GM12891 (cell line): ENCODE data around the gene ADNP.

Source experiments
- DNase-seq: peaks from one replicate; pipeline ENCODE4 v3.0.0; 2011; ENCODE audit warnings: low spot score; ENCODE audit not compliant: insufficient read length
- FAIRE-seq: peaks from 2 replicates; lab custom pipeline; 2011; peaks lifted over from hg19 to GRCh38; lab: Jason Lieb, UNC
- PAX5 ChIP-seq: IDR thresholded peaks from 2 replicates; pipeline ENCODE4 v1.6.1; 2011; ENCODE audit warnings: low read length, moderate library complexity, mild to moderate bottlenecking; ENCODE audit not compliant: insufficient read depth, severe bottlenecking
- POLR2A ChIP-seq: IDR thresholded peaks from 2 replicates; pipeline ENCODE4 v1.6.1; 2011; ENCODE audit warnings: low read depth, low read length, control low read depth
- POLR2AphosphoS5 ChIP-seq: IDR thresholded peaks from 2 replicates; pipeline ENCODE4 v1.6.1; 2011; ENCODE audit warnings: low read depth, low read length, control low read depth
- POU2F2 ChIP-seq: IDR thresholded peaks from 2 replicates; pipeline ENCODE4 v1.6.1; 2011; ENCODE audit warnings: low read depth, mild to moderate bottlenecking, control low read depth, low read length, moderate library complexity
- SPI1 ChIP-seq: IDR thresholded peaks from 2 replicates; pipeline ENCODE4 v1.6.1; 2011; ENCODE audit warnings: low read depth, low read length, control low read depth
- TAF1 ChIP-seq: IDR thresholded peaks from 2 replicates; pipeline ENCODE4 v1.6.1; 2011; ENCODE audit warnings: low read depth, low read length, control low read depth

The ADNP gene

DNA sequence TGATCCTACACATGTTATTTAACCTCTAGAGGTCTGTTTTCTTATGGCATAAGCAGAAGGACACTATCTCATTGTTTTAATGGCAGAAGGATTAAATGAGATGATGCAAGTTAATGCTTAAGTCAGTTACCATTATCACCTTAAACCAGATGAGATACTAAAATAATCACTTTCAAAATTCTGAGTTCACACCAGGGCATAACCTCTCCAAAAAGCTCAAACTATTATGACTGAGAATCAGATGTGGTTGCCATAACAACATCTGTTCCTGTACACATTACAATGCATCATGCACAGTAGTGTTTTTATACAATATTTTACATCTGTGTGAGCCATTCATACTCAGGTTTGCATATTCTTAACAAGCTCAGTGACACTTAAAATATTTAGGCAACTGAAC lies 10.2 kb downstream of the ADNP start:
- peak; percentile 43 for FAIRE-seq
- no peak for DNase-seq
- TF ChIP-seq SPI1 (no peak), TAF1 (no peak), PAX5 (no peak), POLR2AphosphoS5 (peak; percentile 23; the same call in 1 of the 2 replicates), POU2F2 (no peak)

DNA sequence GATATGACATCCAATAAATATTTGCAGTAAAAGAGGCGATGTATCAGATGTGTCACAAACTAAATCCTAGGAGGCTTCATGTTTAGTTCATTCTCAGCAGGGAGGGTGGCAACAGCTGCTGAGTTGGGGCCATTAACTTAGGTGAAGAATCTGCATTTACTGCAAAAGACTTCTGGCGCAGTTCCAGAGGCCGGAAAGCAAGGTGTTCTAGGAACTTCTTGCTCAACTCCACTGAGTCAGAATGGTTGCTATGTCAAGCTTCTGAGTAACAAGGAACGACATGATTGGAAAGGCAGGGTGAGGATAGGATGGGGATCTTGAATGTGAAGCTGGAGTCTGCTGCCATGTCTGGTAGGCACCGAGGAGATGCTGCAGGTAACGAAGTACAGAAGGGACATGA lies 11.7 kb downstream of the ADNP start:
- FAIRE-seq (no peak), DNase-seq (no peak)
- TF ChIP-seq POU2F2: no peak
- TF ChIP-seq TAF1: no peak
- TF ChIP-seq POLR2A: no peak
- no peak for TF ChIP-seq SPI1
- TF ChIP-seq POLR2AphosphoS5: no peak
- TF ChIP-seq PAX5: no peak

DNA sequence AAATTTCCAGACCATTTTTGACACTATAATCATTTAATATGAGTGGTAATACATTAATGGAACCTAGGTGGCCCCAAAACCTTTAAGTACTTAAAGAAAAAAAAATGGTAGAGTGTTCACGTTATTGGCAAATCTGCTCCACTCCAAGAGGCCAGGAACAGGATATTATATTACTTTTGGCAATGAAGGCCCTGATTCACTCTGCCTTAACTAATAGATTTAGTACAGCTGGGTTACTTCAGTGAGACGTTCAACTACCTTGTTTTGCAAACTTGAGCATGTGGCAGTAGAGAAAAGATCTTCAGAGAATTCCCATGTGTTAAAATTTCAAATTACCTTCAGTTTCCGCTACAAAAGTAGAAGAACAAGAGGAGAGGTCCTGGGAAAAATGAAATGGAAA lies 12.8 kb downstream of the ADNP start:
- TF ChIP-seq POU2F2 (no peak), POLR2A (no peak), PAX5 (no peak), POLR2AphosphoS5 (no peak), TAF1 (no peak), SPI1 (no peak)
- DNase-seq: no peak
- FAIRE-seq: no peak

DNA sequence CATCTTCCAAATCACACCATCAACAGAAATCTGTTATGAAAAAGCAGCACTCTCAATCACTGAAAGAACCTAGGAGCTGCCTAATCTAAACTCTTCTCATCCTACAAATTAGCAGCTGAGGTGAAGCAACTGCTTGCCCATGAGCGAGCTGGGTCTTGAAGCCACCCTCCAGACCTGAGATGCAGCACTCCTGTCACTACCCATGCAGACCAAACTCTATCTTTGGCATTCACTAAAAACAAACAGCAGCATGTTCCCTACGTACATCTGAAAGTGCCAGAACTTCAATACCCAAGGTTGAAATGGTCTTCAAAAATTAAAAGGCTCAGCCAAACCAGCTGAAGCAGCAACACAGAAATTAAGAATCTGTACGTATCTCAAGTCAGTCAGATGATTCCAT lies 14.3 kb downstream of the ADNP start:
- TF ChIP-seq POU2F2: no peak
- no peak for TF ChIP-seq POLR2A
- no peak for TF ChIP-seq PAX5
- no peak for TF ChIP-seq TAF1
- no peak for TF ChIP-seq SPI1
- no peak for TF ChIP-seq POLR2AphosphoS5
- FAIRE-seq (peak; percentile 45), DNase-seq (no peak)

DNA sequence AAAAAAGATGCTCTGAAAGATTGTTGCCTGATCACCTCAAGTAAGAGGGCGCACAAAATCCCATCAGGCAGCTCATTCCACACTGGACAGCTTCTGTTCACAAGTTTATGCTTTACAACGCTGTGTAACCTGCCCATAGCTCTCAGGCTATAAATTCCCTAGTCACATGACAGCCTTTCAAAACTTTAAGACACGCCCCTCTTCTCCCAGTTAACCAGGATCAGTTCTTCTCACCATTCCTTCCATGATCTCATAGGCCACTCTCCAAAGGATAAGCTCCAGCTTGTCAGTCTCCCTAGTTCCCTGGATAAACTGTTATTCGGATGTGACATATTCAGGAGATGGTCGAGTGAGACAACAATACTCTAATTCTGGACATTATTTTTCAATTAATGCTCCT lies 15.0 kb downstream of the ADNP start:
- TF ChIP-seq POLR2A: no peak
- 0 out of 2 replicates have a peak, but pooled peaks have one; percentile 21 for TF ChIP-seq POLR2AphosphoS5
- FAIRE-seq (no peak), DNase-seq (no peak)

DNA sequence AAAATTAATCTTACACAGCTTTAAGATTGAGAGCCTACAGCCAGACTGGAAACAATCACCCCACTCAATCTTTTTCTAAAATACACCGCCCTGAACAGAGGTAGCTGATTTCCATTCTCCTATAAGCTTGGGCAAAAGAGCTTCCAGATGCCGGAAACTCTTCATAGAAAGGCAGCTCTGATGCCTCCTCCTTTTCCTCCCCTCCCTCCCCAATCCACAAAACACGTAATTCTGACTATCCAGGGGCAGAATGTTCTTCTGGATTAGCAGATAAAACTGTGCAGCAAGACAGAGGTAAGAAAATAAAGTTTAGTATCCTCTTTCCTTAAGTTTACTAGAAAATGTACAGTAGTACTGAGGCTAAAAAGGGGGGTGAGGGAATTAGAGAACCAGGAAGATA lies 15.8 kb downstream of the ADNP start:
- no peak for DNase-seq
- TF ChIP-seq PAX5 (no peak), POLR2A (no peak), TAF1 (no peak), POLR2AphosphoS5 (no peak), SPI1 (no peak), POU2F2 (no peak)
- FAIRE-seq: no peak

DNA sequence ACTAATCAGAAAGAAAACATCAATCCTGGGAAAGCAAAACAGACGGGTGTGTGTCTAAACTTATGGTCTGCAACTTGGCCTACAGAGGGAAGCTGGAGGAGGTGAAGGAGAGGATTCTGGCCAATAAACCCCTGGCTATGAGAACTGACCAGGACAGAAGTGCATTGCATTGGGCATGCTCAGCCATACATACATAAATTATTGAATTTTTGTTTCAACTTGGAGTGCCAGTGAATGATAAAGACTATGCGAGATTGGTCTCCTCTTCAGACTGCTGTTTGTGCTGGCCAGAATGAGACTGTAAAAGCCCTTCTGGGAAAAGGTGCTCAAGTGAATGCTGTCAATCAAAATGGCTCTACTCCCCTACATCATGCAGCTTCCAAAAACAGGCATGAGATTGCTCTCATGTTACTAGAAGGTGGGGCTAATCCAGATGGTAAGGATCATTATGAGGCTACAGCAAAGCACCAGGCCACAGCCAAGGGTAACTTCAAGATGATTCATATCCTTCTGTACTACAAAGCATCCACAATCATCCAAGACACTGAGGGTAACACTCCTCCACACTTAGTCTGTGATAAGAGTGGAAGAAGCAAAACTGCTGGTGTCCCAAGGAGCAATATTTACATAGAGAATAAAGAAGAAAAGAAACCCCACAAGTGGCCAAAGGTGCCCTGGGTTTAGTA lies 17.4 kb downstream of the ADNP start:
- no peak for DNase-seq
- TF ChIP-seq POU2F2 (no peak), SPI1 (no peak), PAX5 (no peak), TAF1 (no peak), POLR2AphosphoS5 (0 out of 2 replicates have a peak, but pooled peaks have one; percentile 33), POLR2A (0 out of 2 replicates have a peak, but pooled peaks have one; percentile 29)
- no peak for FAIRE-seq

DNA sequence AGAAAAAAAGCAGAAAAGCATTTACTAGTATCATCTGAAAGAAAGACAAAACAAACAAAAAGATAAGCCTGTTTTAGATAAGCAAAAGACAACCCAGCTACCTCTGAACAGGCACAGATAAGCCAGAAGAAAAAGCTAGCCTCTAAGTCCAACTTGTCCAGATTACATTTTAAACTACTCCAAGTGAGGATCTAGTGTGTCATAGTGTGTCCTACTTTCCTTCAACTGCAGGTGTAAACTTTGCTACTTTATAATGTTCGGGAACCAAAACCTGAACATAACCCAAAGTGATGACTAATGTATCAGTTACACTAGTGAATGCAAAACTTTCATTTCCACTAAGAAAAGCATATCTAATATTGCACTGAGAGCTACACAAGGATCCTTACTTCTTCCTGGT lies 19.5 kb downstream of the ADNP start:
- FAIRE-seq (no peak), DNase-seq (no peak)
- TF ChIP-seq POLR2A: no peak
- TF ChIP-seq PAX5: no peak
- no peak for TF ChIP-seq TAF1
- TF ChIP-seq POLR2AphosphoS5: no peak
- TF ChIP-seq SPI1: no peak
- TF ChIP-seq POU2F2: no peak

DNA sequence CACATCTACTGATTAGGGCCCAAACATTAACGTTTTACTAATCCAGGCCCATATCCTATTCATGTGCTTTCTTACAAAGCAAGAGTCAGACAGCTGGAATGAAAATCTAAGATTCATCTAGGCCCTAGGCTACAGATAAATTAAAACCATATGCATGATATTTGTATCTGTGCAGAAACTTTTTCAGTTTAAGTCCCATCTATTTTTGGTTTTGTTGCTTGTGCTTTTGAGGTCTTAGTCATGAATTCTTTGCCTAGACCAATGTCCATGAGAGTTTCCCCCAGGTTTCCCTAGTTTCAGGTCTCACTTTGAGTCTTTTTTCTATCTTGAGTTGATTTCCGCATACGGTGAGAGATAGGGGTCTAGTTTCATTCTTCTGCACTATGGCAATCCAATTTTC lies 20.2 kb downstream of the ADNP start:
- TF ChIP-seq TAF1 (no peak), PAX5 (no peak), SPI1 (no peak), POU2F2 (no peak), POLR2A (no peak), POLR2AphosphoS5 (no peak)
- no peak for FAIRE-seq
- DNase-seq: no peak

DNA sequence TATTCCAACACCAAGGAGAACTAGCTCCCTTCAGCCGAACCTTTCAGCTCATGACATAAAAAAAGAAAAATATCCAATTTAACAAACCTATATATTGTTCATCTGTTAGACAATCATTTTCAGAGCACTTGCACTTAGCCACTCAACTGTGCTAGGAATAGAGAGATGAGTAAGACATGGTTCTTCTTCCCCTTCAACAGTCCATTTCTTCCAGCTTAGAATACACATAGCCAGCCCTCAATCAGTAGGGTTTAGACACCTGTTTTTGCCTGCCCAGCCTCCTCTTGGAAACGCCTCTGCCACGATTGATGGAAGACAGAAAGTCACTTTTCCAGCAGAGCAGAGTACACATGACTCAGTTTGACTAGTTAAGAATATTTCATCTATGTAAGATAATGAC lies 21.8 kb downstream of the ADNP start:
- no peak for DNase-seq
- no peak for TF ChIP-seq POLR2A
- no peak for TF ChIP-seq POLR2AphosphoS5
- no peak for TF ChIP-seq SPI1
- TF ChIP-seq TAF1: no peak
- TF ChIP-seq PAX5: no peak
- no peak for TF ChIP-seq POU2F2

More for the DNA sequence above, 21.8 kb downstream of the ADNP start:
- FAIRE-seq: no peak
